GM19324 (cell line): ENCODE data around the gene COL19A1.
A peak's percentile ranks its signal among the peaks of the same experiment; 100 is the strongest.
"Not testable (repeated sequence)": the region's sequence is repeated elsewhere in the genome, so short reads cannot be mapped to it uniquely, and the experiment has no call there.

Experiments
- ATAC-seq: cut with Tn5 transposase; IDR thresholded peaks from one replicate; pipeline ENCODE4 v1.9.1; 2021; ENCODE audit warnings: mild to moderate bottlenecking, moderate library complexity; ENCODE audit not compliant: unreplicated experiment, low FRiP score

Gene COL19A1

DNA sequence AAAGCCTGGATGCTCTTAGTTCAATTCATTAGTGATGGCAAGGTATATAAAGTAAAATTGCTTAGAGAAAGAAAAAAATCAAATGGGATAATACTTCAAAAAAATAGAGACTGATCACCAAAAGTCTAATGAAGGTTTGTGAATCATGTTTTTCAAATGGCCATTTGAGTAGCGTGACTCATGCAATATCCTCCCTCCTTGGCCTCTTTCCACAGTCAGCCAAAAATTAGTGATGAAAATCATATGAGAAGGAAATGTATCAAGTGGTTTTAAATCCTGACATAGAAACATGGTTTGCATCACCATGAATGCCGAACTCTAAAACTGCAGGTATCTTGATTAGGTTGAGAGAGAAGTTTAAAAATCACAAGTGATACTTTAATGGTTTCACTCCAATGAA is 1.2 kb upstream of the COL19A1 start:
- no peak for ATAC-seq

DNA sequence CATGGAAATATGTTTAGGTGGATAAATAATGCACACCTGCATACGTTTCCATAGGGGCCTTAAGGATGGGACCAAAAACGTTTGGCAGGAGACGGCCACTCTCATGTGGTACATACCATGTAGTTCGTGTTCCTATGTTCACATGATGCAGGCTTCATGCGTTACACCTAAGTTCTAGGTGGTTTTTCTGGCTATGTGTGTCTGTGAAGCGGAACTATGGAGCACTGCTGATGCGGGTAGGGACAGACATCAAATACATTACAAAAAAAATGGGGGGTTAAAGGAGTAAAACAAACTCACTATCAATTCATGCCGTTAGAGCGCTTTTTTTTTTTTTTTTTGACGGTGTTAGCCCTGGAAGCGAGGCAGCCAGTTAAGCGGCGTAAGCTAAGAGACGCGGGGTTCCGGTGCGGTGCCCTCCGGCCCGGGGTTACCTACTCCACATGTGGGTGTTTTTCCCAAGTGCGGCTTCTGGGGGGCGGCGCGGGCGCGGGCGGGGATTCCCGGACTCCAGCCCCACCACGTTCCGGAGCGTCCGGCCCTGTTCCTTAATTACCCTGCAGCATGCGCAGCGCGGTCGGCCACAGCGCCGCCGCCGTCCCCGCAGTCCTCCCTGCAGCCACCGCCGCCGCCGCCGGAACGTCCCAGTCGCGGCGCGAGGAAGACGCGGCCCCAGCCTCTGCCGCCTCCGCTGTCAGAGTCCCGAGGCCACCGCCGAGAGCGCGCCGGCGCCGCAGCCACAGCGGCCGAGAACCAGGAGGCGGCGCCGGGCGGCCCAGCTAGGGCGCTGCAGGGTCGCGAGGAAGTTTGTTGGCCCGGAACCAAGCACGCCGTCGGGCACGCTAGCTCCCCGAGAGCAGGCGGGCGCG is 648 bp downstream of the COL19A1 start:
- peak; percentile 75 for ATAC-seq

DNA sequence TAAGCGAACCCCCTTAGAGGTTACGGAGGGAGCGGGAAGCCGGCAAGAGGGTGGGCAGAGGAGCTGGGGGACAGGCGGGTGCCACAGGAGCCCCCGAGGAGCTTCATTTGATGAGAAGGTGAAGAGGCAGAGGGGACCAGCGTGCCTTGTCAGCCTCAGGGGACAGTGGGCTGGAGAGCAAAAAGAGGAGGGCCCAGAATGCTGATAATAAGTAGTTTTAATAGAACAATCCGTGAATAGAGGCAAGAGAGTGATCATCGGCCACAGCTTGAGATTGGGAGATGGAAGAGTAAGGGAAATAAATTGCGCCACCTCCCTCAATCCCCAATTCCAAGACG is 1.3 kb downstream of the COL19A1 start:
- ATAC-seq, result peak; percentile 22

DNA sequence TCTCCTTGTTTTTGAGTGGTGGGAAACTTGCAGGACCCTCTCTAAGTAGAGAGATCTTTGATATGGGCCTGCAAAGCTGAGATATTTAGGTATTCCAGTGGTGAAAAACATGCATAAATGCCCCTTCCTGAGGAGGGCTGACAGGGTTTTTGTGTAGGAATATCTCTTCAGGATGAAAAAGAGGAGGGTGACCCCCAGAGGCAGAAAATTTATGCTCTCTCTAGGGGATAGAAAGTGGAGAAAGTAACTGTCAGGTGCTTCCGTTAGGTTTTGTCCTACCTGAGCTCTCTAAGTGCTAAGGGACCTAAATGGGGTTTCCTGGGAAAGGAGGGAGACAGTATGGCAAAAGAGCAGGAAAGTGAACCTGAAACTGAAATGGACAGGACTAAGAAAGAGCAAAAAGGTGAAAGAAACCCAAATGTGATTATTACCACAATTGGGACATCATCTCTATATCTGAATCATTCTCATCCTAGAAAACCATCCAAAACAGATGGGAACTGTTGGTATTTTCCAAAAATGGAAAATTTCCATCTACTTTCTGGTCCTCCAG is 2.0 kb downstream of the COL19A1 start:
- ATAC-seq, result no peak

DNA sequence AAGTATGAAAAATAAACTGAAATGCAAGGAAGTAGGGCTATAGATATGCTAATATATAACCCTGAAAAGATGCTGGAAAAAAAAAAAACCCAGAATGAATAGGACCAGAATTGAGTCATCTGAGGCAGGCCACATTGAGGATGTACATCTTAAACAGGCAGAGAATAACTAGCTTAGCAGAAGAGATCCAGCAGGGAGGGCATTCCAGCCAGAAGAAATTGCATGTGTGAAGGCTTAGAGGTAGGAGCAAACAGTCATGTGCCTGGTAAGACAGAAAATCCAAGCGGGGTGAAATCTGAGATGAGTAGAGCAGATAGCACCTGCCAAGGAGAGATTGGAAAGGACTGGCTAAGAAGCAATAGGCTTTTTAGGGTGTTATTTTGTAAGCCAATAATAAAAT is 2.6 kb downstream of the COL19A1 start:
- no peak for ATAC-seq

DNA sequence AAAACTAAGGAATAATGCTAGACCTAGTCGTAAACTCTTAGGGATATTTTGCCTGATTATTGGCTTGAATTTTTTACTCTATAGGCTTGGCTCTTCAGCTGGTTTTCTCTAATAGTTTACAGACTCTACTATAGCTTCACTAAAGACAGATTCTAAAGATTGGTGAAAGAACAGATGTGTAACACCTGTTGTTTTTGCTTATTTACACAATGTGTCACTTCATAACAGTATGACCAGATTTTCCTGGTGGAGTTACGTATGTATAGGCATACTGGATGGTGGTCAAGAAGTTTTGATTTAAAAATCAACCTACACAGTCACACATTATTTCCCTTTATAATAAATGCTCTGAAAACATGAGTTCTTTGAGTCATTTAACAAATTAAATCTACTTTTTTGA is 4.8 kb downstream of the COL19A1 start:
- no peak for ATAC-seq

DNA sequence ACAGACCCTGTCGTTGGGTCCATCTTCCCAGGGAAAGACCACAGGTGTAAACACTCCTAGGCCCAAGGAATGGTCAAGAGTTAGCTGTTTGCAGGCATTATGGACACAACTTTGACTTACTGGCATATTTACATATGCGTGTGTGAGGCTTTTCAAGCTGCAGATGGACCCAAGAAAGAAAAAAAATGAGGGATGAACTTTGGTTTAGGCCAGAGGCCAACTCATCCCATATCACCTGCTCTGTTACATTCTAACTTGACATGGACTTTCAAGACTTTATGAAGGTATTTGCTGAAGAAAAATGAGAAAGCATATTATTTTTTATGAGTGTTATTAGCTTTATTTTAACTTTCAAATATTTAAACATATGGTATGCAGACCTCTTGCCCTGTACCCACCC is 6.9 kb downstream of the COL19A1 start:
- no peak for ATAC-seq

DNA sequence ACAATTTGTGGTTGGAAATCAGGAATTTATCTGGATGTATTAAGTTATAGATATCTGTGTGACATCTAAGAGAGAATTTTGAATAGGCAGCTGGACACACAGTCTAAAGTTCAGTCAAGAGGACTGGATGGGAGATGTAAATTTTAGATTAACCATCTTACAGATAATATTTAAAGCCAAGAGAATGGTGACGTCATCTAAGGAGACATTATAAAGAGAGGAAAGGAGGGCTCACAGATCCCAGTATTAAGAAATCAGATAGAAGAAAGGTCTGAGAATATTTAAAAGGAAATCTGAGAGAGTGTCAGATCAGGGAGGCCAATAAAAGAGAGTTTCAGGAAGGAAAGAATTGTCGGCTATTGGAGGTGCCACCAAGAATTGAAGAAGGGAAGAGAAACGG is 9.4 kb downstream of the COL19A1 start:
- ATAC-seq, result no peak

DNA sequence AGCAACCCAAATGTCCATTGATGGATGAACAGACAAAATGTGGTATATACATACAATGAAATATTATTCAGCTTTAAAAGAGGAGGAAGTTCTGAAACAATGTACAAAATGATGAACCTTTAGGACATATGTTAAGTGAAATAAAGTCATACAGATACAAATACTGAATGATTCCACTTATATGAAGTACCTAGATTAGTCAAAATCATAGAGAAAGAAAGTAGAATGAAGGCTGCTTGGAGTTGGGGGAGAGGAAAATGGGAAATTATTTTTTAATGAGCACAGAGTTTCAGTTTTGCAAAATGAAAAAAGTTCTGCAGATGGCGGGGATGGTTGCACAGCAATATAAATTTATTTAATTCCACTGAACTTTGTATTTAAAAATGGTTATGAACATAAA is 12.4 kb downstream of the COL19A1 start:
- no peak for ATAC-seq

DNA sequence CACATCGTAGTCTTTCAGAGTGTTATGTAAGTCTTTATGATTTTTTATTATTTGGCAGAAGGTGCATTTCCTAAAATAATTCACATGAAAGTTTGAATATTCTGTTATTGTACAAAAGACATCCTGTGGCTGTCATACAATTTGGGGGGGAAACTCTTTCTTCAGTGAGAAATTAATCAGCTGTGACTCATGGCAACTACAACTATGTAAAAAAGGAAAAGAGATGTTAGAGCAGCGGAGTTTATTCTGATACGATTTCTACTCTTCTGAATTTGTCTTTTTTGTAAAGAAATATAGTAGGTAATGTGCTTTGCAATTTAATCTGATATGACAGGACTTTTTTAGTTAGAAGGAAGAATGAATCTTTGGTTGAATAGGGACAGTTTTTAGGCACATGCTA is 14.2 kb downstream of the COL19A1 start:
- ATAC-seq, result no peak

DNA sequence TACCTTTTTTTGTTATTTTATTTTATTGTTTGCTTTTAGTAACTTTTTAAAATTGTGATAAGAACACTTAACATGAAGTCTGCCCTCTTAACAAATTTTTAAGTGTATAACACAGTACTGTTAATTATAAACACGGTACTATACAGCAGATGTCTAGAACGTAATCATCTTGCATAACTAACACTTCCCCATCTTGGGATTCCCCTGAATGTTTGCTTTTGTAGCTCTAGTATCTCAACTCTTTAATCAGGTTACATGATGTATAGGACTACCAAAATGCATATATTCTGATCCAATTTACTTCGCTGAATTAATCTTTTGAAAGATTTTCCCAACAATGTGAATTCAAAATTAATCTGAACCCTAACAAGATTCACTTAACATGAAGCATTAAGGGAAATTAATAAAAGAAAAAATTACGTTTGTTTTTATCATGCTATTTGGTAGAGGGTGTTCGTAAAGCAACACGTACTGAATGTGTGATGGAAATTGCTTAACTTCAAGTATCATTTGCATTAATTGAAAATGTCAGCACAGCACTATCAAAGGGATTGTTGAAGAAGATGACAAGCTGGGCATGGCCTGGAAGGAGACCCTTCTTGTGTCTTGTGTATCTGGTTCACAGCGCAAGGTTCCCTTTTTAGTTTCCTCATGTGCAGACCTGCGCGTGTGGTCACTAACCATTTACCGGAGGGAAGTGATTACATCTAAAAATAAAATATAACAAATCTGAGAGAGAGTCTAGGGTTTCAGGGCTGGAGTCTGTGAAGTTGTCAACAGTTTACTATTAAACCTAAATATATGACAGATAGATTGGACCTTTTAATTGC is 15.2 kb downstream of the COL19A1 start:
- ATAC-seq, result peak; percentile 89

DNA sequence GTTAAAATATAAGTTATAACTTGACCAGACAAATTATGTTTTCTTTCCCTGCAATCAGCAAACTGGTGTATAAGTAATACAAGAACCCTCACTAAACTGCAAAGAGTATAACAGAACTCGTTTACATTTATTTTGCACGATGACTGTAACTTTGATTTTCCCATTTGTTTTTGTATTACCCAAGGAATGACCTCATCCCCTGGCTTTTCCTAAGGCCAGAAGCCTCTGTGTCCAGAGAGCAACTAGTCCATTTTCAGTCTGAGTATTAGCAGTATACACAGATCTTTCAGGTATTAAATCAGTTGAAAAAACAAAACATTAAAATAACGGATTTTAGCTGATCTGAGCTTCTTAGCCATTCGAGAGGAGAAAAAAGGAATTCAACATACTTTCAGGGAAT is 17.2 kb downstream of the COL19A1 start:
- no peak for ATAC-seq

DNA sequence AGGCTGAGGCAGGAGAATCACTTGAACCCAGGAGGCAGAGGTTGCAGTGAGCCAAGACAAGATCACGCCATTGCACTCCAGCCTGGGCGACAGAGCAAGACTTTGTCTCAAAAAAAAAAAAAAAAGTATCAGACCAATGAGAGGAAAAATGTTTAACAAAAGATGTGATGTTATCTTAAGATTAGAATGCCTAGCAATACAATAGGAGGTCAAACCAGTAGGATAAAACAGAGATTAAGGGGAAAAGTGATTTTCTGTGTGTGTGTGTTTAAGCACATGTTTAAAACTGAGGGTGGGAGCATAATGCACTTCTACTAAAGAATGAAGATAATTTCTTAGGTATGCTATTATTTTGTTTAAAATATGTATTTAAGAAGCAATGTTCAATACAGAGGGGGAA is 17.9 kb downstream of the COL19A1 start:
- no peak for ATAC-seq

DNA sequence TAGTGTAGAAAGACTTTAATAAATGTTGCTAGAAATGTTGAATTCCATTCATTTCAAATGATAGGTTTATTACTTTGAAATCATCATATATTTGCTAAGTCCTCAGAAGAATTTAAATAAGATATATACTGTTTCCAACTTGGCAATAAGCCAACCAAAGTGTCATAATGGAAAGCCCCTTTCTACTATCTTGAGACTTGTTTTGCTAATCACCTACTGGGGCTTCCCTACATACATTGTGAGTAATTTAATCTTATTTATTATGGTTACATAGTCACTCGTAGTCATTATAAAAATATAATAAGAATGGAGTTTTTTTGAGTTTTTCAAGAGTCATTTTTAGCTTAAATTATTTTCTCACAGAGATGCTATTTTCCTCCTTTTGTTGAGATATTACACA is 20.7 kb downstream of the COL19A1 start:
- no peak for ATAC-seq

DNA sequence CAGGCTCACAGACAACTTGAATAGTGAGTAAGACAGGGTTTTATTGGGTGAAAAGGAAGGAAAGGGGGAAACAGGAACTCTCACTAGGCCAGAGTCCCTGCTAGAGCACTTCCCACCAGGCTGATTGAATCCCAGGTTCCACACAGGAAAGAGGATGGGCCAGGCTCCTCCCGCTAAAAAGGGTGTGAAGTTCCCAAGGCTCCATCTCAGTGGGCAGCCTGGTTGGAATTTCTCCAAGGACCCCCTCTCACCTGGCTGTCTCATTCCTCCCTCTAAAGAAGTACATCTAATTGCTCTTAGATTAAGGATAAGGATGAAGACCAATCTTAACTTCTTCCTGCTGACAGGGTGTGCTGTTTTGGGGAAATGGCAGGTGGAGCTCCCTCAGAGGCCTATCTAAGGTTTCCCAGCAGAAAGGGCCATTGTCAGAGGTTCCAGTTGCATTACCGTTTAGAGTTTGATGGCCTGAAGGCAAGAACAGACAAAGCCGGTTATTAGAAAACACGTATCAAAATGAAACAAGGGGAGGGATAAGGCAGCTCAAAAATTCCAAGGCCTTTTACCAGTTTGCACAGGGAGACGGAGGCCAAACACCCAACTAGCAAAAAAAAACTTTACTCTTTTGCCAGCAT is 21.5 kb downstream of the COL19A1 start:
- ATAC-seq, result no peak

DNA sequence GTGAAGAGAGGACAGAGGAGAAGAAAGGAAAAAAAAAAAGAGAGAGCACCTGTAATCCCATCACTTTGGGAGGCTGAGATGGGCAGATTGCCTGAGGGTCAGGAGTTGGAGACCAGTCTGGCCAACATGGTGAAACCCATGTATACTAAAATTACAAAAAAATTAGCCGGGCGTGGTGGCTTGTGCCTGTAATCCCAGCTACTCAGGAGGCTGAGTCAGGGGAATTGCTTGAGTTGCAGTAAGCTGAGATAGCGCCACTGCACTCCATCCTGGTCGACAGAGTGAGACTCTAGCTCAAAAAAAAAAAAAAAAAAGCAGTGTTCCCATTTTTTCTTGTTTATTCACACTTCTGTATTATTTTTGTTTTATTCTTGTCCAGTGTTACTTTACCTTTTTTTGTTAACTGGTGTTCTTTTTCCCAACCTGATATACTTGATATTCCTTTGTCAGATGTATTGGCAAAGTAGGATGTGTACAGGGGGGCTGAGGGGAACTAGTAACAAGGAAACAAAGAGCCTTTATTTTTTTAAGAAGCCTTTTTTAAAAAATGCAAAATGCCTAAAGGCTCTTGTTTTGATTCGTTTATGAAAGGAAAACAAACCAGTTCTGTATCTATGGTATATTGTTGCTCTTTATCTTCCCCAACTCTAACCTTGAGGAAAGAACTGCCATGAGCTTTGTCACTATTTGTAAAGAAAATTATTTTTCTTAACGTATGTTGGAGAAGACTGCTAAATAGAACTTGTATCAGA is 22.3 kb downstream of the COL19A1 start:
- ATAC-seq, result no peak

DNA sequence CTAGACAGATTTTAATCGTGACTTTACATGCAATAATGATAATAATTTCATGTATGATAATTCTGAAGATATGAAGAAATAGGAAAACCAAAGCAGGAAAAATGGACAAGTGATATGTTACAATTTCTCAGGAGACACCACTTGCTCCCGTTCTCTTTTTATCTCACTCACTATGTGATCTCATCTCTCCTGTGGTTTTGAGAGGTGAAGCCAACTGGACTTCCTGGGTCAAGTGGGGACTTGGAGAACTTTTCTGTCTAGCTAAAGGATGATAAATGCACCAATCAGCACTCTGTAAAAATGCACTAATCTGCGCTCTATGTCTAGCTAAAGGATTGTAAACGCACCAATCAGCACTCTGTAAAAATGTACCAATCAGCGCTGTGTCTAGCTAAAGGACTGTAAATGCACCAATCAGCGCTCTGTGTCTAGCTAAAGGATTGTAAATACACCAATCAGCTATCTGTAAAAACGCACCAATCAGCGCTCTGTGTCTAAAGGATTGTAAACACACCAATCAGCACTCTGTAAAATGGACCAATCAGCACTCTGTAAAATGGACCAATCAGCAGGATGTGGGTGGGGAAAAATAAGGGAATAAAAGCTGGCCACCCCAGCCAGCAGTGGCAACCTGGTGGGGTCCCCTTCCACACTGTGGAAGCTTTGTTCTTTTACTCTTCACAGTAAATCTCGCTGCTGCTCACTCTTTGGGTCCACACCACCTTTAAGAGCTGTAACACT is 23.0 kb downstream of the COL19A1 start:
- not testable (repeated sequence) for ATAC-seq

DNA sequence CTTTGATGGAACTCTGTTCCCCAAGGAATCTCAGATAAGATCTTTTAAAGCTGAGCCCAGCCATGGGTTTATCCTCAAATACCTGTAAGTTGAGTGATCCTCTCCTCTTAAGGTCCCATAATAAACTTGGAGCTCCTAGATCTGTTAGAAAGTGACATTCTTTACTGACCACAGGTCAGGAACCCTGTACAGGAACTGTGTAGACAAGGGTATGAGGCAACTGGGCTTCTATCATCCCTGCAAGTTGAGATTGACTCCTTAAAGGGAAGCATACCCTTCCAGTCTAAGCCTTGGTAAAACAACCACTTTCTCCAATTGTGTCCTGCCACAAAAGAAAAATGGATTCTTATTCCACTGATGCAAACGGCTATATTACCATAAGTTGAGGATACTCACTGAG is 26.2 kb downstream of the COL19A1 start:
- ATAC-seq, result not testable (repeated sequence)

DNA sequence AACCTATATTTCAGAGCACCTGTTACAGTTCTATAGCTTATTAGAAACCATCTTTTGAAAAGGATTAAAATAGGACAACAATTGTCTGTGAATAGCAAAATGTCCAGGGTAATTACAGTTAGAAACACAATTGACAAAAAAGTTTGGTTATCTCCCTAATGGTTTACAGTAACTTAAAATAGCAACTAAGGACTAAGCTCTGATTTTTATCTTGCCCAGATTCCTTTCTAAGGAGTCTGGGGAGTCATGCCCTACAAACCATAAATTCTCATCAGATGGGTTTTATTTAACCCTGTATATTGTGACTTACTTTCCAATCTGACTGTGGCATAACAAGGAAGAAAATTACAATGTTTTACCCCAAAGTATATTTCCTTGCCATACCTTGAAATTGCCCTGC is 26.9 kb downstream of the COL19A1 start:
- ATAC-seq, result not testable (repeated sequence)
